Fibroblast of upper back skin (primary cell): ENCODE data around the gene CLASP1.
A peak's percentile ranks its signal among the peaks of the same experiment; 100 is the strongest.
"Not testable (repeated sequence)": the region's sequence is repeated elsewhere in the genome, so short reads cannot be mapped to it uniquely, and the experiment has no call there.

ENCODE experiments used
- DNase-seq: peaks from one replicate; pipeline ENCODE4 v3.0.0-alpha.2; 2013

CLASP1 gene

GRCh38 chr2:121298476-121298875 is 350.8 kb downstream of the CLASP1 start:
- DNase-seq: no peak

DNA sequence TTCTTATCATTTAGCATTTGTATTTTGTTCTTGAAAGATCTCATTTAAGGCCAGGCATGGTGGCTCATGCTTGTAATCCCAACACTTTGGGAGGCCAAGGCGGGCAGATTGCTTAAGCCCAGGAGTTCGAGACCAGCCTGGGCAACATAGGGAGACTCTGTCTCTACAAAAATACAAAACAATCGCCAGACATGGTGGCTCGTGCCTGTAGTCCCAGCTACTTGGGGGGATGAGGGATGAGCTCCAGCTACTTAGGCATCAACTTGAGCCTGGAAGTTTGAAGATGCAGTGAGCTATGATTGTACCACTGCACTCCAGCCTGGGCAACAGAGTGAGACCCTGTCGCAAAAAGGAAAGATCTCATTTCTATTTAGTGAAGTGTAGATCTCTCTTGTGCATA is 351.4 kb downstream of the CLASP1 start:
- not testable (repeated sequence) for DNase-seq

- peak; percentile 5 for DNase-seq
Observed at GRCh38 chr2:121297217-121297830, 351.9 kb downstream of the CLASP1 start.

DNA sequence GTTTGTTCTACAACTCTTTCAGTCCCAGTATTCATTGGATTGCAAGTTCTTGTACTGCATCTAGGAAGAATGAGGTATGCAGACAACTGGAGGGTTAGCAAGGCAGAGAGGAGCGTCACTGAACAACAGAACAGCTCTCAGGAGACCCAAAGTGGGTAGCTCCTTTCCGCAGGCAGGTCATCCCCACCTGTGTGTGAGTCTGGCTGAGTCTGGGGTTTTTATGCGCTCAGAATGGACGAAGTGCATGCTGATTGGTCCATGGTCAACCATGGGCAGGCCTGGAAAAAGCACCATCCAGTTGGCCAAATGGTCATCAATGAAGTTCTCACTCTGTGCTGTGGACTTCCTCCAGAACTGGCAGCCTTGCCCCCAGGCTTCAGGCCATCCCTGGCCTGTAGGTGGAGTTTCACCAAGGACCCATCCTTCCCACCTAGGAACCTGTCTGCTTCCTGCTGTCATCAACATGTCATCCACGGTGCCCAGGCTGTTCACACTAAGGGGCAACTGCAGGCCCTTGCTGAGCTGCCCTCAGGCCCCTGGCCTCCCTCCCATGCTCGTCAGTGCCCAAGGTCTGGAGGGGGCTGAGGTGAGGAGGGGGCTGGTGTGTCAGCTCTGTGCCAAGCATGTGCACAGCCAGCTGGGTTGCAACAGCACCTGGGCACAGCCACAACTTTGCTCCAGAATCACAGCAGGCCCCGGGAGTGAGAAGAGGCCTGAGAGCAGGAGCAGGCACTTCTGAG is 353.2 kb downstream of the CLASP1 start:
- no peak for DNase-seq

- DNase-seq: no peak
Observed at GRCh38 chr2:121294881-121295840, 354.1 kb downstream of the CLASP1 start.

- no peak for DNase-seq
Observed at GRCh38 chr2:121293450-121294325, 355.6 kb downstream of the CLASP1 start.

GRCh38 chr2:121291251-121291580 is 358.0 kb downstream of the CLASP1 start:
- DNase-seq: no peak

DNA sequence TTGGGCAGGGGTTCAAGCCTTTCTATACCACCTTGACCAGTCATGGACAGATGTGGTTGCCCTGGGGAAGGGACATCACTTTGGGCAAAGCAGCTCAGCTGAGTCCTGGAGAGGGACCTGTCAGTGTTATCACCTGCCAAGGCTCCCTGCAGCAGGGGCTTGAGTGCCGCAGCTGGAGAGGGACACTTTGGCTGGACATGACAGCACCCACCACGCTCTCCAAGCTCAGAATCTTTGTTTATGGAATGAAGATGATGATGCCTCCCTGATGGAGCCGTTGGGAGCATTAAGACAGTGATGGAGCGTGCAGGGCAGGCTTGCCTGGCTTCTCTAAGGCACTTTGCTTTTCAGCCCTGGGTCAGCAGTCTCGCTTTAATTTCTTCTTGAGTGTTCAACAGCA is 360.0 kb downstream of the CLASP1 start:
- no peak for DNase-seq

- no peak for DNase-seq
Observed at GRCh38 chr2:121288454-121289231, 360.6 kb downstream of the CLASP1 start.

DNA sequence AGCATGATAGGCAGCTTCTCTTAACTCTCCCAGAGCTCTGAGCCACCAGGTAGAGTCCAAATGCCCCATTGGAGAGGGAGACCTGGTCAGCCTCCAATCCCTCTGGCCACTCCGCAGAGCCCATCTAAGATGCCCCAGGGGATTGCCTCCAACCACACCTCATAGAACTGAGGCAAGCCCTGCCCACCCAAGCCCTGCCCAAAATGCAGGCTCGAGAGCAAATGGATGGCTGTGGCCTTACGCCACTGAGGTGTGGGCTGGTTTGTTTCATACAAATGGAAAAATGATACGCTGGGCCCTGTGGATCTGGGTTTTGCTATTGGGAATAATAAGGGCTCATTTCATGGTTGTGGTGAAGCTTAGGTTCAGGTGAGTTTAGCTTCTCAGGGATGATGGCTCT is 361.3 kb downstream of the CLASP1 start:
- DNase-seq: no peak
